SHP77 treated with DMSO at 0.1 percent for 48 hours (cell line): ENCODE results near the gene ZBTB40.

ENCODE experiments used
- DNase-seq: peaks from one replicate; lab custom pipeline; 2025; lab: John Stamatoyannopoulos, UW

Gene ZBTB40, protein sequence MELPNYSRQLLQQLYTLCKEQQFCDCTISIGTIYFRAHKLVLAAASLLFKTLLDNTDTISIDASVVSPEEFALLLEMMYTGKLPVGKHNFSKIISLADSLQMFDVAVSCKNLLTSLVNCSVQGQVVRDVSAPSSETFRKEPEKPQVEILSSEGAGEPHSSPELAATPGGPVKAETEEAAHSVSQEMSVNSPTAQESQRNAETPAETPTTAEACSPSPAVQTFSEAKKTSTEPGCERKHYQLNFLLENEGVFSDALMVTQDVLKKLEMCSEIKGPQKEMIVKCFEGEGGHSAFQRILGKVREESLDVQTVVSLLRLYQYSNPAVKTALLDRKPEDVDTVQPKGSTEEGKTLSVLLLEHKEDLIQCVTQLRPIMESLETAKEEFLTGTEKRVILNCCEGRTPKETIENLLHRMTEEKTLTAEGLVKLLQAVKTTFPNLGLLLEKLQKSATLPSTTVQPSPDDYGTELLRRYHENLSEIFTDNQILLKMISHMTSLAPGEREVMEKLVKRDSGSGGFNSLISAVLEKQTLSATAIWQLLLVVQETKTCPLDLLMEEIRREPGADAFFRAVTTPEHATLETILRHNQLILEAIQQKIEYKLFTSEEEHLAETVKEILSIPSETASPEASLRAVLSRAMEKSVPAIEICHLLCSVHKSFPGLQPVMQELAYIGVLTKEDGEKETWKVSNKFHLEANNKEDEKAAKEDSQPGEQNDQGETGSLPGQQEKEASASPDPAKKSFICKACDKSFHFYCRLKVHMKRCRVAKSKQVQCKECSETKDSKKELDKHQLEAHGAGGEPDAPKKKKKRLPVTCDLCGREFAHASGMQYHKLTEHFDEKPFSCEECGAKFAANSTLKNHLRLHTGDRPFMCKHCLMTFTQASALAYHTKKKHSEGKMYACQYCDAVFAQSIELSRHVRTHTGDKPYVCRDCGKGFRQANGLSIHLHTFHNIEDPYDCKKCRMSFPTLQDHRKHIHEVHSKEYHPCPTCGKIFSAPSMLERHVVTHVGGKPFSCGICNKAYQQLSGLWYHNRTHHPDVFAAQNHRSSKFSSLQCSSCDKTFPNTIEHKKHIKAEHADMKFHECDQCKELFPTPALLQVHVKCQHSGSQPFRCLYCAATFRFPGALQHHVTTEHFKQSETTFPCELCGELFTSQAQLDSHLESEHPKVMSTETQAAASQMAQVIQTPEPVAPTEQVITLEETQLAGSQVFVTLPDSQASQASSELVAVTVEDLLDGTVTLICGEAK

DNA sequence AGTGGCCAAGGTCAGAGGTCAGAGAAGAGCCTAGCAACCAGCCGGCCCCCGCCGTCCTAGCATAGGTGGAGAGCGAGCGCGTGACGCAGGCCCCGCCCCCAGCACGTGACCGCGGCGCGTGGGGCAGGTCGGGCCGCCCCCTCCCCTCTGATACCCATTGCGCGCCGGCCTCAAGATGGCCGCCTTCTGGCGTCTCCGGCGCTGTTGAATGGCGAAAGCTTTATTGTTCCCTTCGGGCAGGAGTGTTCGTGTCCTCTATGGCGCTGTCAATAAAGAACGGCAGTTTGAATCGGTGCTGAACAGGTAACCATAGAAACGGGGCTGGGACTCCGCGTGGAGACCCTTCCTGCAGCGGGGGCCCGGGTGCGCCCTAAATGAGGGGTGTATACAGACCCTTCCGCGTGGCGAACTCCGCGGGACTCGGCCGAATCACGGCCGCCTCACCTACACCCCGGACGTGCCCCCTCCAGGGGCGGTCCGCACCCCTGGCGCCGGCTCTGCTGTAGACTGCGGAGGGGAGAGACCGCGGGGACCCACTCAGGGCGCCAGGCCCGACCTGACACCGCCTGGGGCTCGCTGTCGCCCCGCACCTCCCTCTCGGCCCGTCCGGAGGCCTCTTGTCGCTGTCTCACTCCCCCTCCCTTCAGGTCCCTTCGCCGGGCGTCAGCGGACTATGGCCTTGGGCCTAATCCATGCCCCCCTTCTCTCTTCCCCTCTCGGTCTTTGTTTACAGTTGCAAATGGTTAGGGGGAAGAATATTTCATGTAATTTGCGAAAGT is at the start of gene ZBTB40:
TSS of gene ZBTB40 (plus strand) at position 150 of the 779 bp plus-strand sequence. CDS start 38,098 bp downstream, outside the sequence.
- peak; percentile 95 for DNase-seq

DNA sequence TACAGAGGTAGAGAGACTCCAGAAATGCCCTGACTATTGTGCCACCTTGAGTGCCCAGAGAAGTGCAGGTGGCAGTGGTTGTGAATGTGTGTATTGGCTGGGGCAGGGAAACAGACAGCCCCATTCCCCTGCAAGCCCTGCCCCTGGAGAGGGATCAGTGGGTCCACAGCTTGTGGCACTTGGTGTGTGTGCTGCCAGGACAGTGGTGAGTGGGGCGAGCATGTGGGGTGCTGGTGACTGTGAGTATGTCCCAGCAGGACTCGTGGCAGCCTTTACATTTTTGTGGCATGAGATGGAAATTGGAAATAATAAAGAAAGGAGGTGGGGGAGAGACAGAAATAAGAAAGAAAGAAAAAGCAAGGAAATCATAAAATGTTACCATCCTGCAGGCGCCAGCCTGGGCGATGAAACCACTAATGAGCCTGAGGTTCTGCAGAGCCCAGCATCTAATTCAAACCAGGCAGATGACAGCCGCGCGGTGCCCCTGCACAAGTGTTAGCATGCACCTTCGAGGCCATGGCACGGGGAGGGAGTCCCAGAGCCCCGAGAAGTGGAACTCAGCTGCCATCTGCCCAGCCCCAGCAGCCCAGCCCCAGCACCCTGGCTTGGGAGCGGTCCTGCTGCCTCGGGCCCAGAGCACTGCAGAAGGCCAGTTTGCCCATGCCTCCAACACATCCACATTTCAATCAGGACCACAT is 49.1 kb upstream of the ZBTB40 start:
- DNase-seq, result no peak

DNA sequence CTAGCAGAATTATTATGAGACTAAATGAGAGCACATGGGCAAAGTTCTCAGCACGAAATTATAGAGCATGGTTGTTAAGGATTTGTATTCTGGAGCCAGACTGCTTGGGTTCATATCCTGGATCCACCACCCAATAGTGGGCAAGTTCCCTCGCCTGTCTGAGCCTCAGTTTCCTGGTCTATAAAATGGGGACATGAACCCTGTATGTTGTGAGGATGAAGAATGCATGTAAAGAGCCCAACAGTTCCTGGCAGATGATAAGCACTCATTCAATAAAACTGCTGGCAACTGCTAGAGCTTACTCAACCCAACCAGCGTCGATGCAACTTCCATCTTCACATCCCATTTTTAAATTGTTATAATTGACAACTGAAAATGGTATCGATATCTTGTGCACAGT is 47.2 kb upstream of the ZBTB40 start:
- DNase-seq, result no peak

DNA sequence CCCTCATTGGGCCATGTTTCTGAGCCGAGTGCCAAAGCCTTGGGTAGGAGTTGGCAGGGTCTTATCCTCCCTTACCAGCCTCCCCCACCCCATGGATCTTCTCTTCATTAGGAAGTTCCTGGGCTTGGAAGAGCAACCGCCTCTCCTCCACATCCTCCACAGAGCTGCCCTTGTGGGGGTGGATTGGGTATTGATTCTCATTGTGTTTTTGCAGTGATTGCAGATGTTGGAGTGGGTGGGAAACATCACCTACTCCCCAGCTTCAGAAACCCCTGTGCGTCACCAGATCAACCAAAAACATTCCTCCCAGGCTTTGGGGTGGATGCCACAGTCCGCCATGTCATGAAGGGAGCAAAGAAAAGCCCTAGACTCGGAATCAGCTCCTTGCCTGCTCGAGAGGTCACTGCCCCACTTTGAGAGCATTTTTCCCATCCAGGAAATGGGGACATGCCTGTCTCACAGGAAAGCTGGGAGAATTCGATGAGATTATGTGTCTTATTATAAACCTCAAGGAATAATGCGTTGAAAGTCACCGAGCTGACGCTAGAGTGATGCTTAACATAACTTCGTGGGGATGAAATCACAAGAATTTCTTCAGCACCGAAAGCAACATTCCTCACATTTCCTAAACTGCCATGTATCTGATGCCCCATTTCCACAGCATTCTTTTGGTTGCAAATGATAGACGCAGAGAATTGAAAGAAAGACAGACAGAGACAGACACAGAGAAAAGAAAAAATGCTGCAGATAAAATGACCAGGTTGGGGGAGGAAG is 44.7 kb upstream of the ZBTB40 start:
- no peak for DNase-seq

DNA sequence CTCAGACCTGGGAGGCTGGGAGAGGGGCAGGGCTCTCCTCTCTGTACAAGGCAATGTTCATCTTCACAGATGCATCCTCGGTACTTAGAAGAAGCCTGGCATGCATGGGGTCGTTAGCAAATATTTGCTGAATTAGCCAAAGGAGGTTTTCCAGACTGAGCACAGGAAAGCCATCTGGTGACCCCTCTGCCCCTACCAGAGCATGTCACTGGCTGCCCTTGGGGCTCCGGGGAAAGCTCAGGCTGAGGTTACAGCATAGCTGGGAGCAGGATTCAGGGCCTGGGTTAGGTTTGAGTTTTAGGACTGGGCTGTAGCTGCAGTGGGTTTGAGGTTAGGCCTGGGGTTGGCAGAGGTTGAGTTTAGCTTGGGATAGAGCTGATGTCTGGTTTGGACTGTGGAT is 43.4 kb upstream of the ZBTB40 start:
- DNase-seq, result no peak

DNA sequence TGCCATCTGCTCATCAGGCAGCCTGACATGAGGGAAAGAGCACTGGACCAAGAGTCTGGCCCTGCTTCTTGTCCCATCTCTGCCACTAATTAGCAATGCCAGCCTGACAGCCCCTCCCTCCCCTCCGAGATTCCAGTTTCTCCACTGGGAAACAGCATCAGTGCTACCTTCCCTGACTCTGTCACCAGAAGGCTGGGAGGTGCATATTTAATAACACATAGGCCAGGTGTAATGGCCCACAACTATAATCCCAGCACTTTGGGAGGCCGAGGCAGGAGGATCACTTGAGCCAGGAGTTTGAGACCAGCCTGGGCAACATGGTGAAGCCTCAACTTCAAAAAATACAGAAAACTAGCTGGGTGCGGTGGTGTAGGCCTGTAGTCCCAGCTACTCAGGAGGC is 41.2 kb upstream of the ZBTB40 start:
- DNase-seq, result no peak

DNA sequence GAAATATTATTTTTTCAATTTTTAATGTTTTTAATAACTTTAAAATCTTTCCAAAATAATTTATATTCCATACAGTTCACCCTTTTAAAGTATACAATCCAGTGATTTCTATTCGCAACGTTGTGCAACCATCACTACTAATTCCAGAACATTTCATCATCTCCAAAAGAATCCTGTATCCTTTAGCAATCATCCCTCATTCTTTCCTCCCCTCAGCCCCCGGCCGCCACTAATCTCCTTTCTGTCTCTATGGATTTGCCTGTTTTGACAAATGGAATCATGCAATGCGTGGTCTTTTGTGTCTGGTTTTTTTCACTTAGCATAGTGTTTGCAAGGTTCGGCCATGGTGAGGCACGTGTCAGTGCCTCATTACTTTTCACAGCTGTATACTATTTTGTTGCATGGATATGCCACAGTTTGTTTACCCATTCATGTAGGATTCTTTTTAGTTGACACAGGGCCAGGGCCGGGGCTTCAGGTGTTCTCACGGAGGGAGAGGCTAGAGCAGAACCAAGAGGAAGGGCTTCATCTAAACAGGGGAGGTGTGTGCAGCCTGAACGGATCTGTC is 40.6 kb upstream of the ZBTB40 start:
- DNase-seq, result no peak

DNA sequence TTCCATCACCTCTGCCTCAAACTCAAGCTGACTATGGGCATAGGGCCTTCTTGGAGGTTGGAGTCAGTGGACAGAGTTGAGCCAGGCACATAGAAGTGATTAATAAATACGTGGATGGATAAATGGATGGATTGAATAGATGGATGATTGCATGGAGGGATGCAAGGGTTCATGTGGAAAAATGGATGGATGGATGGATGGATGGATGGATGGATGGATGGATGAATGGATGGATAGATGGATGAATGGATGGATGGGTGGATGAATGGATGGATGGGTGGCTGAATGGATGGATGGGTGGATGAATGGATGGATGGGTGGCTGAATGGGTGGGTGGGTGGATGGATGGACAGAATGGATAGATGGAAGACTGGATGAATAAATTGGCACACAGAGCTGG is 40.1 kb upstream of the ZBTB40 start:
- no peak for DNase-seq

DNA sequence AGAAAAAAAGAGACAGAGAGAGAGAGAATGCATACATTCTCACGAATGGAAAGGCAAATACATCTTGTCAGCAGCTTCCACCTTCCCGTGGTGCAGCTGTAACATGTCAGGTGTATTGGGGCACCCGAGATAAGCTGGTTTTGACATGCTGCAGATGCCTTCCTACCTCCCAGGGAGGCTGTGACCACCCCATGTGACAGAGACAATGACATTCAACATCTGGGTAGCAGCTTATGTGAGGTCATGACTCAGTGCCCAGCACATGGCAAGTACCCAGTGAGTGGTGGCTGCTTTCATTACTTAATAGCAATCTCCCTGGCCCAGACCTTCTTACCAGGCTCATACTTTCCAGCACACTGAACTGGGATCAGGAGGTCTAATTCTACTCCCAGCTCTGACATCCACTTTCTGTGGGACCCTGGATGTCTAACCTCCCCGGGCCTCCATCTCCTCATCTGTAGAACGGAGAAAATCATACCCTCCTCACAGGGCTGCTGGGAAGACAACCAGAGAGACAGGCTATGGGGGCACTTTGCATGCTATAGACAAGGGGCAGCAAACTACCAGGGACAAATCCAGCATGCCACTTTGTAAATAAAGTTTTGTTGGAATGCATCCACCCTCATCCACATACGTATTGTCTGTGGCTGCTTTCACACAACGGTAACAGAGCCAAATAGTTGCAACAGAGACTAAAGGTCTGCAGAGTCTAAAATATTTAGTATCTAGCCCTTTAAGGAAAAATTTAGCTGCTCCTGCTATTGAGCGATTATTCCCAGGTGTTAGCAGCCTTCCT is 38.5 kb upstream of the ZBTB40 start:
- DNase-seq, result no peak

DNA sequence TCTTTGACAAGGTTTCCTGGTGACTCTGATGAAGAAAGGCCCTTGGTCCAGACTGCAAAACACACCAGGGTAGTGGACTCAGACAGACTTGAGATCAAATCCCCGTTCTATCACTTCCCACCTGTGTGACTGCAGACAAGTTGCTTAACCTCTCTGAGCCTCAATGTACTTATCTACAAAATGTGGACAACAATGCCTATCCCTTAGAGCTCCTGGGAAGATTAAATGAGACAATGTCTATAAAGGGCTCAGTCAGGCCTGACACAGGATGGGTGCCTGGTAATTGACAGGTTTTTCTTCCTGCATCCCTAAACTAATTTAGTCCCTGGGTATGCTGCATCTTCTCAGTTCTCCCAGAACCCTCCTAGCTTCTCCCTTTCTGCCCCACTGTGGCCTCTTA is 37.9 kb upstream of the ZBTB40 start:
- no peak for DNase-seq

DNA sequence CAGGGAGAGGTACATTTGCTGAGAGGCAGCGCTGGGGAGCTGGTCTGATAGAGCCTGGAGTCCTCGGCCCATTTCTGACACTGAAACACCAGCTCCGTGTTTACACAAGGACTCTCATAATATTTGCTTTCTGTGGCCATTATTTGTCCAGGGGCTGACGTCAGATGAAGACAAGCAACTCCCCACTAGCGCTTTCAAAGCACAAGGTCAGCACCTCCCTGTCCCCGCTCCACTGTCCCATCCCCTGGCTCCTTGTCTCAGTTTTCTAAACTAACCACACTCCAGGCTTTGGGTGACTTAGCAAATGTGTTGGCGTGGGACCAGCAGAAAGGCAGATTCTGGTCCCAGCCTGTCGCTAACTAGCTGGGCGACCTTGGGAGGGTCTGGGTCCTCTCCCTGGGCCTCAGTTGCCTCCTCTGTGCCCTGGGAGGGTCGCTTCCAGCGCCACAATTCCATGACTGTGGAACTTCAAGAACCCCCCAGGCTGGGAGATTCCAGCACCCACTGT is 37.4 kb upstream of the ZBTB40 start:
- DNase-seq, result peak; percentile 77

DNA sequence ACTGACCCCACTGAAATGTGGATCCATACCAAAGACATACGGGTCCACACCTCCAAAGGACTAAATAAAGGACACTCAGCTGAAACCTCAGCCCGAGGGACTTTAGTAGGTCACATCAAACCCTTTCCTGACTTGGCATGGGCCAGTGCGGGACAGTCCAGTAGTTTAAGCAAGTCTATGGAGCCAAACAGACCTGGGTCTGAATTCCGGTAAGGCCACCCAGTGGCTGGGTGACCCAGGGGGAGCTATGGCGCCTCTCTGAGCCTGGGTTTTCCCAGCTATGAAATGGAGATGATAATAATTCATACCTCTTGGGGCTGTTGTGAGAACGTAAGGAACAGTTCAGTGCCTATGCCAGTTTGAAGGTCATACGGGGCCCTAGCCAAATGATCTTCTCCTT is 36.2 kb upstream of the ZBTB40 start:
- no peak for DNase-seq

DNA sequence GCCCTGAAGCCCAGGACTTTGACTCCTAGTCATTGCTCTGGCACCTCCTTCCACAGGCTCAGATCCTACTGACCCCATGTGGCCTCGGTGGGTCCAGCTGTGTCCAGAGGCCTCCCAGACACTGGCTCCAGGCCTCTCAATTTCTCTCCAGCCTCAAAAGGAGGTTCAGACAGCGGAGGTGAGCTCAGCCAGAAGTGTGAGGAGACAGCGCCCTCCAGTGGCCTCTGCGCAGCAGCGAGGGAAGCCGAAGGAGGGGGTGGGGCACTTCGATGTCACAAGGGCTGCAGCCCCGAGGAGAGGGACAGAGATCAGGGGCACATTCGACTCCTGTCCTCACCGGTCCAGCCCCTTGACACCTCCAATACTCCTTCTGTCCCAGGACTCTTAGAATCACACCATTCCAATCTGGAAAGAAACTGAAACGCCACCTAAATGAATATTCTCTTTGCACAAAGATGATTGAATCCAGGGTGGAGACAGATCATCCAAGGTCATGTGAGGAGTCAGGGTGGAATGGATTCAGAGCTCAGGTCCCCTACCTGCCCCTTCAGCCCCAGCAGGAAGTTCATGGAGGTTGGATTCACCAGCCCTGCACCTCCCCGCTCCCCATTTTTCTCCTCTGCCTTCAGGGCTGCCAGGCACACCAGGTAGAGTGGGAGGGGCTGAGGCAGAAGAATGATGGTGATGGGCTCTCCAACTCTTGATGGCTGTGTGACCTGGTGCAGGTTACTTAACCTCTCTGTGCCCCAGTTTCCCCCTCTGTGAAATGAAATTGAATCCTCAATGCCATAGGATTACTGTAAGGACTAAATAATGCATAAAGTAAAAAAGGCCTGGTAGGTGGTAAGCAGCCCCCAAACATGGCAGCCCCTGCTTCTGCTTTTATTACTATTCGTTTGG is 34.8 kb upstream of the ZBTB40 start:
- DNase-seq, result peak; percentile 46

DNA sequence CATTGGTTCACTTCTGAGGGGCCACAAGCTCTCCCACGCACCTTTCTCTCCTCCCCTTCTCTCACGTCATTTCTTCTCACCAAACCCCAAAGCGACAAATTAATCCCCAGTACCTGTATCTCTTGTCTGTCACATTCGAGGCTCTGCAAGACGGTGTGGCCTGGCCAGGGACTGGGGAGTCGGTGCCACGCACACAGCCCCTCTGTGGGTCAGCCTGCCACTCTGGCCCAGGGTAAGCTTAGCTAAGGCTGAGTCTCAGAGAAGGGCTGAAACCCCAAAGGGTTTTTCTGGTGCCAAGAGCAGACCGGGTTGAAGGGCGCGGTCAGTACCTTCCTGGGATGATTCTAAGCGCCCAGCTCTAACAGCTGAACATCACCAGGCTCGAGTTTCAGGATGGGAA is 34.2 kb upstream of the ZBTB40 start:
- DNase-seq, result no peak

DNA sequence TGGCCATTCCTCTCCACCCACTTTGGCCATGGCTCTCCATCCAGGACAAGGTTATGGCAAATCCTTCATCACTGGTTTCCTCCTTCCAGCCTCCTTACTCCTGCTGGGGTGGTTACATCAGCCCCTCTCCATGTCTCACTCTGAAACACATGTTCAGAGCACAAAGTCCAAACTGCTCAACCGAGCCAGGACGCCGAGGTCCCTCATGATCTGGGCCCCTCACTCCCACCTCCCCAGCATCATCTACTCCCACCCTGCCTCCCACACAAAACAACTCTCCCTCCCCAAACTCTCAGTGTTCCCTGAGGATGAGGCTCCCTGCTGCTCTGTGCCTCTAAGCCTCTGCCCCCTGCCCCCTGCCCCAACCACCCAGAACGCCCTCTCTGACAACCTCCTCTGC is 33.3 kb upstream of the ZBTB40 start:
- DNase-seq, result no peak

DNA sequence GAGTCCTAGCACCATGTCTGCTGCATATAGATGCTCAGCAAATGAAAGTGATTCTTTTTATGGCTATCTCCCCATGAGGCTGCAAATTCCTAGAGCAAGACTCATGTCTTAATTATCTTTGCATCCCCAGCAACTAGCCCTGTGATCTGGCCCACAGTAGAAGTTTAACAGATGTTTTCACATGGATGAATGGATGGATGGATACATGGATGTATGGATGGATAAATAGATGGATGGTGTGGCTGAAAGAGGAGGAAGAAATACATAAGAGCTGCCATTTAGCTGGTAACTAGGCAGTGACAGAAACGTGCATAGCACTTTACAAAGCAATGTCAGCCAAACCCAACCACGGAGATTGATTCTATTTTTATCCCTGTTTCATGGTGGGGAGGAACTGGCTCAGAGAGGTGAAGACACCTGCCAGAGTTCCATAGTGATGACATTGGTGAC is 32.7 kb upstream of the ZBTB40 start:
- DNase-seq, result peak; percentile 50

DNA sequence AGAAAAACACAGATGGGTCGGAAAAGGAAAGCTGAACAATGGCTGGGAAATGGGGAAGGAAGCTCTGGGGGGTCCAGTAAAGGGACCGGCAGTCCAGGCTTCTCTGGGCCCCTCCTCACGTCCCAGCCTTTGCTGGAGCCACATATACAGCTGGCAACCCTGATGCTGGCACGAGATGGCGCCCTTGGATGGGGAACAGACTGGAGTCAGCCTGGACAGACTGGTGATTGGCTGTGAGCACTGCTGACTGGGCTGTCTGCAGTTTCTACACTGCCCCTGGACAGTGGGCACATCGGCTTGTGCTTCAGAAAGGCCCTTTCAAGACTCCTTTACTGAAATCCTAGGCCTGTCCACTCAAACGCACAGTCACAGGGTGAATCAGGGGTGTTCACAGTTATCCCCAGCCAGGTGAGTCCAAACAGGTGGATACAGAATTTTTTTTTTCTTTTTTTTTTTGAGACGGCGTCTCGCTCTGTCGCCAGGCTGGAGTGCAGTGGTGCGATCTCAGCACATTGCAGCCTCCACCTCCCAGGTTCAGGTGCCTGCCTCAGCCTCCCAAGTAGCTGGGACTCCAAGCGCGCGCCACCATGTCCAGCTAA is 31.1 kb upstream of the ZBTB40 start:
- peak; percentile 45 for DNase-seq
